Ovary (tissue), 3 donors: ENCODE measurements around the gene LEKR1.

Experiments
- CTCF ChIP-seq, 3 donors: fragments of 450-650 bp in 2 of 3; fragments of 200-600 bp in 1 of 3; IDR thresholded peaks; one replicate each; pipeline versions ENCODE4 v1.5.1 to v1.8.0; 2016 to 2022; ENCODE audit warnings: antibody characterized with exemption in 3 of 3, mild to moderate bottlenecking in 1 of 3
- EP300 ChIP-seq: sonication (generic); formaldehyde crosslinking; IDR thresholded peaks from one replicate; pipeline ENCODE4 v1.6.1; 2017; ENCODE audit warnings: antibody characterized with exemption
- POLR2A ChIP-seq: fragments of 450-650 bp; IDR thresholded peaks from one replicate; pipeline ENCODE4 v1.6.1; 2017; ENCODE audit warnings: antibody characterized with exemption, mild to moderate bottlenecking, moderate library complexity
- donor health status: DM: no; HTN: no; CAD: no.

GRCh38 chr3:157066335-157067098 lies 240.4 kb downstream of the LEKR1 start:
- TF ChIP-seq CTCF (IDR thresholded peaks at IDR 0.05) (no peak), POLR2A (no peak), EP300 (no peak)
